ENCODE results near the gene HDAC1.

The HDAC1 gene

DNA sequence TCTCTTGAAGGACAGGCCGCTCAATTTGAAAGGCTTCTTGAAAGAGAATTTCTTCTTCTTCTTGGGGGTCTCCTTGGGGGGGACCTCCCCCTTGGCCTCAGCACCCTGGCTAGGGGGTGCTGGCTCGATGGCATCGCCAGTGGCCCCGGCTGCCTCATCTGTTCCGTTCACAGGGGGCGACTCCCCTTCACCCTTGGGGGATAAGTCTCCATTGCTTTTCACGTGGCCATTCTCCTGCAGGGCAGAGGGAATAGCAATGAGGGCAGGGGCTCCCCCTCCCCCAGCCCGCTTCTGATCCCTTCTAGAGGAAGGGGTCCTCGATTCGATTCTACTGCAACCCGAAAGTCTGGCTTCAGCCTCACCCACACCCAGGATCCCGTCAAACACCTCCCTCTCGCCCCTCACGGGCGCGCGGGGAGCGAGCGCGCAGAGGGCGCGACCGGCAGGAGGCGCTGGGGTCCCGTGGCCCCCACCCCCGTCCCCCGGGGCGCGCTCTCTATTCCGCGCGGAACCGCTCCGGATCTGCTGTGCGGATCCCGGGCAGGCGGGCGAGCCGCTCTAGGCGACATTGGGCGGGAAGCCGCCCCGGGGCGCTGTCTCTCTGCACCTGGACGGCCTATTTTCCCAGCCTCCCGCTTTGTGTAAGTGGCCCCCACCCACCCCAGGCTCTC lies 43.1 kb downstream of the HDAC1 start:
- Histone ChIP-seq H3K27ac (peak overlapping the region; percentile 97), H3K4me3 (peak overlapping the region; percentile 97), H3K4me2 (peak overlapping the region; percentile 92), H3K36me3 (peaks cover 47% of the 10 kb centered on the region), H3K9me3 (no peaks in the 10 kb centered on the region), H3K27me3 (no peaks in the 10 kb centered on the region), H3K9ac (peak overlapping the region; percentile 99), H4K20me1 (peaks cover 70% of the 10 kb centered on the region), H3K4me1 (peaks cover 81% of the 10 kb centered on the region)
- no peak for TF ChIP-seq Cebpa-rat (IDR thresholded peaks at IDR 0.05)

DNA sequence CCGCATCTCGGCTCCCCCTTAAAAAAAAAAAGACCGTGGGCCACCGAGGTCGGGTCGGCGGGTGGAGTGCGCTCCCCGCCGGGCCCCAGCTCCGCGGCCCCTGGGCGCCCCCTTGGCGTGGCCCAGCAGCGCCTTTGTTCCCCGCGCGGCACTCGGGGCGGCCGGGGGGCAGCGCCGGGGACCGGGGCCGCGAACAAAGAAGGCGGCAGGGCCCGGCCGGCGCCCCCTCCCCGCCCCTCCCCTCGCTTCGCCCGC lies 43.6 kb downstream of the HDAC1 start:
- Histone ChIP-seq H3K9me3 (no peaks in the 10 kb centered on the region), H4K20me1 (peaks cover 65% of the 10 kb centered on the region), H3K4me1 (peaks cover 80% of the 10 kb centered on the region), H3K36me3 (peaks cover 43% of the 10 kb centered on the region), H3K27me3 (no peaks in the 10 kb centered on the region), H3K4me3 (peak overlapping the region; percentile 97), H3K9ac (peak overlapping the region; percentile 99), H3K27ac (peak overlapping the region; percentile 97), H3K4me2 (peak overlapping the region; percentile 92)
- no peak for TF ChIP-seq Cebpa-rat (IDR thresholded peaks at IDR 0.05)

- H3K27ac ChIP-seq, result peak within 1 kb of the TSS; percentile 97
- H3K4me3 ChIP-seq, result peak within 1 kb of the TSS; percentile 97
- H3K4me2 ChIP-seq, result peak within 1 kb of the TSS; percentile 97
- H3K9me3 ChIP-seq, result no peaks in the 10 kb centered on the region
- H3K27me3 ChIP-seq, result no peaks in the 10 kb centered on the region
- no peak for TF ChIP-seq Cebpa-rat (IDR thresholded peaks at IDR 0.05)
- peaks cover 60% of the 10 kb centered on the region for H4K20me1 ChIP-seq
- H3K4me1 ChIP-seq, result peaks cover 75% of the 10 kb centered on the region
- peaks cover 38% of the 10 kb centered on the region for H3K36me3 ChIP-seq
- peak within 1 kb of the TSS; percentile 99 for H3K9ac ChIP-seq
Measured at GRCh38 chr1:32335790-32336590, 44.1 kb downstream of the HDAC1 start, which contains the start of gene MARCKSL1. MARCKSL1 (minus strand) TSS chr1:32336233; CDS start chr1:32336033, 200 bp downstream.

DNA sequence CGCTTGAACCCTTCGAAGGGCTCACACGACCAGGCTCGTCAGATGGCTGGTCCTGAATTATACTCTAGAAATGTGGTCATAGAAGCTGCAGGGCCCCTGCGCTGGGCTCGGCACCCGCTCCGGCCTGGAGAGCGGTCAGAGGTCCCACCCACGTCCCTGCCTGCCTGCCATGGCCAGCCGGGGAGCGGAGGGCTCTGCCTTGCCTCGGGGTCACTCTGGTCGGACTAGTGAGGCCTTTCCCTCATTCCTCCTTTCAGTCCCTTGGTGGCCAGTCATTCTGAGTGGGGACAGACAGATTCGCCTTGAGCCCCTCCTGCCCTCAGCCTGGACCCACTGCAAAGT lies 44.7 kb downstream of the HDAC1 start:
- H3K36me3 ChIP-seq, result peaks cover 32% of the 10 kb centered on the region
- peak overlapping the region; percentile 97 for H3K4me2 ChIP-seq
- H3K4me3 ChIP-seq, result peak overlapping the region; percentile 97
- TF ChIP-seq Cebpa-rat (IDR thresholded peaks at IDR 0.05), result no peak
- H3K27me3 ChIP-seq, result no peaks in the 10 kb centered on the region
- peak overlapping the region; percentile 30; the same call in 1 of the 2 replicates for H3K9ac ChIP-seq
- H4K20me1 ChIP-seq, result peaks cover 54% of the 10 kb centered on the region
- H3K9me3 ChIP-seq, result no peaks in the 10 kb centered on the region
- H3K4me1 ChIP-seq, result peaks cover 74% of the 10 kb centered on the region
- H3K27ac ChIP-seq, result no peak overlapping the region

DNA sequence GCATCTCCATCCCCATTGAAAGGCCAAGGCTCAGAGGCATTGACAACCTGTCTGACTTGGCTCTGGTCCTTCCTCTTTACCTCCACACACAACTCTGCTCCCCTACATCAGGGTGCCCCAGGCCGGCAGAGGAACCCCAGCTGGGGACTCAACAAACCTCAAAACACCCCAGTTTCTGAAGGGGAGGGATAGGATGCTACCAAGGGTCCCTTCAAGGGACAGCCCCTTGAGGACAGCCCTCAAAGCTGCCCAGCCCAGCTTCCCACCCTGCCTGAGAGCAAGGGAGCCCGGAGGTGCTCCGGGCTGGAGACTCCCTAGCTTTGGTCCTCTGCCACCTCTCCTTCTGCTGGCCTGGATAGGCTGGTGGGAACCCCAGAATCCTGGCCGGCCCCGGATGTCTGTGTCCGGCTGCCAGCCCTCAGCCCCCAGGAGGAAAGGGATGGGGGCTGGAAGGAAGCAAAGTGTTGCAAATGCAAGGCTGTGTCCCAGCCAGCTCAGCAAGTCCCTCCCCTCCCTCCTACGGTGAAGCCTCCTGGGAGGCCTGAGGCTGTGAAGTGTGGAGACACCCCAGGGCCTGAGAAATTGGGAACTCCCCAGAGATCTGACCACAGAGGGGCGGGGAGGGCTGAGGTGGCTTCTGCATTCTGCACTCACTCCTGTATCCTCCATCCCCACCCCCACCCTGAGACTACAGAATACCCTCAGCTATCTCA lies 45.2 kb downstream of the HDAC1 start:
- Histone ChIP-seq H3K4me3 (peak overlapping the region; percentile 97; the same call in 1 of the 2 replicates), H4K20me1 (peaks cover 49% of the 10 kb centered on the region), H3K9ac (no peak overlapping the region), H3K27me3 (no peaks in the 10 kb centered on the region), H3K4me1 (peaks cover 74% of the 10 kb centered on the region), H3K27ac (no peak overlapping the region), H3K4me2 (peak overlapping the region; percentile 97), H3K36me3 (peaks cover 26% of the 10 kb centered on the region), H3K9me3 (no peaks in the 10 kb centered on the region)
- TF ChIP-seq Cebpa-rat (IDR thresholded peaks at IDR 0.05), result no peak

DNA sequence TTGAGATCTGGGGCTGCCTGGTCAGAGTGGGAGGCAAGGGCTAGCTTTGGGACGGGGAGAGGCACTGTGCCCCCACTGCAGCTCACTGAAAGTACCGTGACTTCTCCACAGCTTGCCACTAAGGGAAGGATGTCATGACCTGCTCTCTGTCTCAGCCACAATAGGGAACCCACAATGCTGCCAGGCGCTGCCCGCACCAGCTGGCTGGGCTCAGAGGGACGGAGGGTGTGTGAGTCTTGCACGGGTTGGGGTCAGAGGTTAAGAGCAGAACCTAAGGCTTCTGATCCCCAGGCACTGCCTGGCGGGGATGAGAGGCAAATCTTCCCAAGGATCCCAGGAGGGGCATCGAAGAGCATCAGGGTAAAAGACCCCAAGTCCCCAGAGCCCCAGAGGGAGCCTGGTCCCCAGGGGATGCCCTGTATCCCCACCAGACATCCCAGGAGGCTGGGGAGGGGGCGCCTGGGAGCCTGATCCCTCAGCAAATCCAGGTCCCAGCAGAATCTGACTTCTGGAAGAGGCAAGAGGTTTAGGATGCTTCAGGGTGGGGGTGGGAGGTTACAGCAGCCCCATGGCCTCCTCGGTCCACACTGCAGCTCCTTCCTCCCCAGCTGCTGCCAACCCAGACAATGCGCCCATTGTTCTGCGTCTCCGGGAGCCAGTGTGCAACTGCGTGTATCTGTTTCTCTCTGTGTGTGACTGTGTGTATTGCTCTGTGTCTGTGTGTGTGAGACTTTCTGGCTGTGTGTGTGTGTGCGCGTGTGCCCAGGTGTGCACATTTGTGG lies 46.2 kb downstream of the HDAC1 start:
- H3K27ac ChIP-seq, result peak overlapping the region; percentile 4; the same call in 1 of the 2 replicates
- 0 out of 2 replicates have a peak overlapping the region, but pooled peaks have one; percentile 5 for H3K4me3 ChIP-seq
- peaks cover 39% of the 10 kb centered on the region for H4K20me1 ChIP-seq
- TF ChIP-seq Cebpa-rat (IDR thresholded peaks at IDR 0.05), result no peak
- peaks cover 17% of the 10 kb centered on the region for H3K36me3 ChIP-seq
- H3K4me2 ChIP-seq, result peak overlapping the region; percentile 97
- H3K27me3 ChIP-seq, result no peaks in the 10 kb centered on the region
- peak overlapping the region; percentile 57; the same call in 1 of the 2 replicates for H3K9ac ChIP-seq
- H3K4me1 ChIP-seq, result peaks cover 73% of the 10 kb centered on the region
- no peaks in the 10 kb centered on the region for H3K9me3 ChIP-seq

GRCh38 chr1:32338637-32339145 lies 46.8 kb downstream of the HDAC1 start:
- no peaks in the 10 kb centered on the region for H3K27me3 ChIP-seq
- H3K9me3 ChIP-seq, result no peaks in the 10 kb centered on the region
- TF ChIP-seq Cebpa-rat (IDR thresholded peaks at IDR 0.05), result no peak
- H4K20me1 ChIP-seq, result peaks cover 33% of the 10 kb centered on the region
- peak overlapping the region; percentile 4; the same call in 1 of the 2 replicates for H3K27ac ChIP-seq
- peaks cover 67% of the 10 kb centered on the region for H3K4me1 ChIP-seq
- peak overlapping the region; percentile 97 for H3K4me2 ChIP-seq
- peaks cover 11% of the 10 kb centered on the region for H3K36me3 ChIP-seq
- peak overlapping the region; percentile 57; the same call in 1 of the 2 replicates for H3K9ac ChIP-seq
- 0 out of 2 replicates have a peak overlapping the region, but pooled peaks have one; percentile 5 for H3K4me3 ChIP-seq

DNA sequence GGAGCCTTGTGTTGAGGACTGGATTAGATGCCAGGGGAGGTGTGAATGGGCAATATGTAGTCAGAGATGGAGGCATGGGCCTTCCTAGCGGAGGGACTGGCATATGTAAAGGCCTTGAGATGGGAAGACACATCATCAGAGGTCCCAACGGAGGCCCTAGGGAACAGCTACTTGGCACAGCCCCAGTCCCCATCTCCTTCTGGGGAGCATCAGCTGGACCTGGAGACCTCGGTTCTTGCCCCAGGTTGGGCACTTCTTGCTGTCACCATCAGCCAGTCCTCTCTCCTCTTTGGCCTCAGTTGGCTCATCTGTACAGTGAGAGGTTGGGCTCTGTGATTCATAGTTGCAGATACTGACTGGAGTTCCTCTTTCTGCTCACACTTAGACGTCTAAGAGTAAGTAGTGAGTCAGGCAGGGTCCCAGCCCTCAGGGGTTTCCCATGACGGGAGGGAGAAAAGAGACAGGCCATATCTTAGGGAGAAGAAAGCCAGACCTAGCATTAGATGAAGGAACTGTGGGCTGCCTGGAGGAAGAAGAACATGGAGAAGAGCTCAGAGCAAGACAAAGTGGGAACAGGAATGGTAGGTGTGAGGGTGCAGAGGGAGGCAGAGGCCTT lies 47.6 kb downstream of the HDAC1 start:
- H3K9ac ChIP-seq, result no peak overlapping the region
- no peak overlapping the region for H3K27ac ChIP-seq
- H3K36me3 ChIP-seq, result peaks cover 3% of the 10 kb centered on the region
- peak overlapping the region; percentile 97 for H3K4me2 ChIP-seq
- H3K4me1 ChIP-seq, result peaks cover 59% of the 10 kb centered on the region
- no peaks in the 10 kb centered on the region for H3K27me3 ChIP-seq
- no peak overlapping the region for H3K4me3 ChIP-seq
- no peak for TF ChIP-seq Cebpa-rat (IDR thresholded peaks at IDR 0.05)
- H3K9me3 ChIP-seq, result no peaks in the 10 kb centered on the region
- peaks cover 25% of the 10 kb centered on the region for H4K20me1 ChIP-seq
